Activated T-helper 2 cell treated with anti-CD3 and anti-CD28 coated beads, Interferon-gamma antibody, Interleukin-2, Interleukin-4, amounts not matched to agents 10 μg/mL and 5 μg/mL and 100 μg/mL, durations not matched to agents 14 hours and 24 hours and 36 hours (primary cell): ENCODE results near the gene STRAP. TPM values are rescaled to one million over a fixed set of nuclear protein-coding genes. Genes with fewer than 3 reads are reported as not detected.

Experiments used
- DNase-seq: peaks from one replicate; pipeline ENCODE4 v3.0.0; 2021; ENCODE audit warnings: low spot score
- H3K27ac Mint-ChIP-seq: one replicate; pipeline ENCODE4 v1.8.0; 2021; ENCODE audit warnings: mixed read lengths
- H3K27me3 Mint-ChIP-seq: one replicate; pipeline ENCODE4 v1.8.0; 2021; ENCODE audit warnings: low read depth, mixed read lengths
- H3K36me3 Mint-ChIP-seq: one replicate; pipeline ENCODE4 v1.8.0; 2021; ENCODE audit warnings: low read depth, mixed read lengths
- H3K4me1 Mint-ChIP-seq: one replicate; pipeline ENCODE4 v1.8.0; 2021; ENCODE audit warnings: low read depth, mixed read lengths
- H3K4me3 Mint-ChIP-seq: one replicate; pipeline ENCODE4 v1.8.0; 2021; ENCODE audit warnings: low read depth, mild to moderate bottlenecking, moderate library complexity, mixed read lengths
- H3K9me3 Mint-ChIP-seq: one replicate; pipeline ENCODE4 v1.8.0; 2021; ENCODE audit warnings: mixed read lengths
- intact Hi-C: fragments of 100-400 bp; cut with micrococcal nuclease; formaldehyde crosslinking; loops from one replicate; pipeline ENCODE4 v1.15.1; 2023
- total RNA-seq: library from RNA; stranded (reverse); gene quantifications from 2 replicates; pipeline ENCODE4 v1.2.3, GENCODE V29; 2022

The STRAP gene, protein sequence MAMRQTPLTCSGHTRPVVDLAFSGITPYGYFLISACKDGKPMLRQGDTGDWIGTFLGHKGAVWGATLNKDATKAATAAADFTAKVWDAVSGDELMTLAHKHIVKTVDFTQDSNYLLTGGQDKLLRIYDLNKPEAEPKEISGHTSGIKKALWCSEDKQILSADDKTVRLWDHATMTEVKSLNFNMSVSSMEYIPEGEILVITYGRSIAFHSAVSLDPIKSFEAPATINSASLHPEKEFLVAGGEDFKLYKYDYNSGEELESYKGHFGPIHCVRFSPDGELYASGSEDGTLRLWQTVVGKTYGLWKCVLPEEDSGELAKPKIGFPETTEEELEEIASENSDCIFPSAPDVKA
- total RNA-seq = 144 TPM in 2 replicates

DNA sequence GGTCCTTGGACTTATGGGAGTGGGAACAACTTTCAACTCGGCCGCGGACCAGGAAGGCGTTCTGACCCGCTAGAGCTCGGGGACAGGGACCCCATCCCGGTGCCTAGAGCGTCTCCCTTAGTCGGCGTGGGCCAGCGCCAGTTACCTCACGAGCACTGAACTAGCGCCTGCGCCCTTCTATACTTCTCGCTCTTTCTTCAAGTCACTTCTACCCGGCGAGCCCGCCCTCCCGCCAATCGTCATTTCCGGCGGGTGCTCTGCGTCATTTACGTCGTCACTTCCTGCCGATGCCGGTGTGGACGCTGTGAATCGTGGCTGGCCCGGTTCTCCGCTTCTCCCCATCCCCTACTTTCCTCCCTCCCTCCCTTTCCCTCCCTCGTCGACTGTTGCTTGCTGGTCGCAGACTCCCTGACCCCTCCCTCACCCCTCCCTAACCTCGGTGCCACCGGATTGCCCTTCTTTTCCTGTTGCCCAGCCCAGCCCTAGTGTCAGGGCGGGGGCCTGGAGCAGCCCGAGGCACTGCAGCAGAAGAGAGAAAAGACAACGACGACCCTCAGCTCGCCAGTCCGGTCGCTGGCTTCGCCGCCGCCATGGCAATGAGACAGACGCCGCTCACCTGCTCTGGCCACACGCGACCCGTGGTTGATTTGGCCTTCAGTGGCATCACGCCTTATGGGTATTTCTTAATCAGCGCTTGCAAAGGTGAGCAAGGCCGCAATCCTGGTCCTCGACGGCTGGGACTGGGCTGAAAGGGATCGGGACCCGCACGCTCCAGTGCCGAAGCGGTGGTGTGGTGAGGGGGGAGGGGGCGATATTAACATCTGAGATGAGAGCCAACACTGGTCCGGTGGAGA lies at the start of gene STRAP:
TSS of gene STRAP (plus strand) at position 270 of the 854 bp plus-strand sequence. CDS start at position 591, 321 bp downstream.
- peak within 1 kb of the TSS; percentile 93 for H3K4me3 Mint-ChIP-seq
- H3K9me3 Mint-ChIP-seq = no peaks in the 10 kb centered on the region
- peak; percentile 95 for DNase-seq
- intact Hi-C loops = loop anchor here (1.0 to 10.0 kb wide), 6 partner anchors 16 to 1110 kb away; partner anchors contain the start of genes ARHGDIB, C12orf60, DERA and EPS8
- H3K4me1 Mint-ChIP-seq = peaks cover 35% of the 10 kb centered on the region
- H3K27ac Mint-ChIP-seq = peak within 1 kb of the TSS; percentile 96
- no peaks in the 10 kb centered on the region for H3K27me3 Mint-ChIP-seq
- peaks cover 51% of the 10 kb centered on the region for H3K36me3 Mint-ChIP-seq

- intact Hi-C loops = no loop called here
- Mint-ChIP-seq H3K4me3 (no peak overlapping the region), H3K36me3 (no peaks in the 10 kb centered on the region), H3K27ac (no peak overlapping the region), H3K27me3 (peaks cover 6% of the 10 kb centered on the region), H3K9me3 (no peaks in the 10 kb centered on the region), H3K4me1 (no peaks in the 10 kb centered on the region)
- DNase-seq = no peak
Observed at GRCh38 chr12:15834575-15834974, 47.6 kb upstream of the STRAP start.

- no peak overlapping the region for H3K27ac Mint-ChIP-seq
- H3K27me3 Mint-ChIP-seq = peaks cover 8% of the 10 kb centered on the region
- H3K4me3 Mint-ChIP-seq = no peak overlapping the region
- no peak for DNase-seq
- H3K9me3 Mint-ChIP-seq = no peaks in the 10 kb centered on the region
- H3K36me3 Mint-ChIP-seq = no peaks in the 10 kb centered on the region
- no peaks in the 10 kb centered on the region for H3K4me1 Mint-ChIP-seq
- intact Hi-C loops = no loop called here
Observed at GRCh38 chr12:15837141-15837790, 44.9 kb upstream of the STRAP start.

GRCh38 chr12:15839041-15839440 lies 43.1 kb upstream of the STRAP start:
- Mint-ChIP-seq H3K27me3 (peaks cover 8% of the 10 kb centered on the region), H3K4me3 (no peak overlapping the region), H3K4me1 (no peaks in the 10 kb centered on the region), H3K9me3 (no peaks in the 10 kb centered on the region), H3K36me3 (no peaks in the 10 kb centered on the region), H3K27ac (no peak overlapping the region)
- intact Hi-C loops = no loop called here
- no peak for DNase-seq

DNA sequence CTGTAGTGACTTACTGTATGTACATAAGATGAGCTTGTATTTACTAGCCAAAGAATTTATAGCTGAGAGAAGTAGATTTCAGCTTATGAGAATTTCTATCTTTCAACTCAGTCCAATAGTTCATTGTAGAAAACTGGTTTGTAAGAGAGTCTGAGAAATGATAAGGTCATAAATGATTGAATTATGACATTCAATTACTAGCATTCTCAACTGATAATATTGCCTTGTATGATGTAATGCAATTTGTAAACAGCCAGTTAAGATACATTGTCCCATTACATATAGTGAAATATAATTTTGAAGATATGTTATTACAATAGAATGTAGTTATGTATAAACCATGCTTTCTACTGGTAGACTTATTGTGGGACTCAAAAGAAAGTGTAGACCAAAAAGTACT lies 42.5 kb upstream of the STRAP start:
- peaks cover 9% of the 10 kb centered on the region for H3K27me3 Mint-ChIP-seq
- no peak overlapping the region for H3K27ac Mint-ChIP-seq
- H3K9me3 Mint-ChIP-seq = no peaks in the 10 kb centered on the region
- no peak overlapping the region for H3K4me3 Mint-ChIP-seq
- no peak for DNase-seq
- no peaks in the 10 kb centered on the region for H3K36me3 Mint-ChIP-seq
- intact Hi-C loops = no loop called here
- no peaks in the 10 kb centered on the region for H3K4me1 Mint-ChIP-seq

GRCh38 chr12:15842108-15842507 lies 40.1 kb upstream of the STRAP start:
- Mint-ChIP-seq H3K36me3 (no peaks in the 10 kb centered on the region), H3K27ac (no peak overlapping the region), H3K4me1 (no peaks in the 10 kb centered on the region), H3K9me3 (no peaks in the 10 kb centered on the region), H3K27me3 (peaks cover 10% of the 10 kb centered on the region), H3K4me3 (no peak overlapping the region)
- intact Hi-C loops = no loop called here
- no peak for DNase-seq

DNA sequence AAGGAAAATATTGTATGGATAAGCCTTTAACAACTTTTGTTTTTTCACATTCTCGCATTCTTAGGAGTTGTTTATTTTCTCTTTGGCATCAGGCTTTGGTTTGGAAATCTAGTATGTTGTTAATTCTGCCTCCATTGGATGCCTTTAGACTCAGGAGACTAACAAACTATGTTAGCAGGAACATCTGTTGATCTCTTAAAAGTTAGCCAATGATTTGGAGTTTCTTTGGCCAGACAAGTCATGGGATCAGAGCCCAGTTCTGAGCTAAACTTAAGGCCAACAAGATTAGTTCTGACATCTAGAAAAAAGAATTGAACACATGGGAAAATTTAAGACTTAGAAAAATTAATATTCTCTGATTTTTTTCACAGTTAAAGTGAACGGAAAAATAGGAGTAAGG lies 35.3 kb upstream of the STRAP start:
- no peaks in the 10 kb centered on the region for H3K9me3 Mint-ChIP-seq
- H3K4me3 Mint-ChIP-seq = no peak overlapping the region
- no peak overlapping the region for H3K27ac Mint-ChIP-seq
- no peak for DNase-seq
- intact Hi-C loops = no loop called here
- peaks cover 3% of the 10 kb centered on the region for H3K27me3 Mint-ChIP-seq
- H3K4me1 Mint-ChIP-seq = no peaks in the 10 kb centered on the region
- no peaks in the 10 kb centered on the region for H3K36me3 Mint-ChIP-seq

- H3K27ac Mint-ChIP-seq = no peak overlapping the region
- DNase-seq = no peak
- no peaks in the 10 kb centered on the region for H3K4me1 Mint-ChIP-seq
- peaks cover 3% of the 10 kb centered on the region for H3K27me3 Mint-ChIP-seq
- H3K4me3 Mint-ChIP-seq = no peak overlapping the region
- no peaks in the 10 kb centered on the region for H3K9me3 Mint-ChIP-seq
- no peaks in the 10 kb centered on the region for H3K36me3 Mint-ChIP-seq
- intact Hi-C loops = no loop called here
Observed at GRCh38 chr12:15848606-15849005, 33.6 kb upstream of the STRAP start.

GRCh38 chr12:15851045-15851620 lies 31.1 kb upstream of the STRAP start:
- Mint-ChIP-seq H3K4me1 (no peaks in the 10 kb centered on the region), H3K27me3 (peaks cover 1% of the 10 kb centered on the region), H3K9me3 (no peaks in the 10 kb centered on the region), H3K36me3 (no peaks in the 10 kb centered on the region), H3K27ac (no peak overlapping the region), H3K4me3 (no peak overlapping the region)
- DNase-seq = no peak
- intact Hi-C loops = no loop called here

DNA sequence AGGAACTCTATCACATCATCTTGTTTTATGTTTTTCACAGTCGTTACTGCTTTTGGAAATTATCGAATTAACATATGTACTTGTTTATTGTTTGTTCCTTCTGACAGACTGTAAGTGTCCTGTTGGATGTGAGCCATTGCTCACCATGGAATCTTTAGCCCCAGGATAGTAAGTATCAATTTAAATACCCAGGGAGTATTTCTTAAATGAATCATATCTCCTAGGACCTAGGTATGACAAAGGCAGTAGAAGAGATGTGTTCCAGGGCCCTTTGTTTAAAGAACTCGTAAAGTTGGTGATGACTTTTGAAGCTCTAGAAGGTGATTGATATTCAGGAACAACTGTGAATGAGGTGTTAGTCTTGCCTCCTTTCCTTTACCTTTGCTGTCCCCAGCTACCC lies 30.3 kb upstream of the STRAP start:
- no peak overlapping the region for H3K4me3 Mint-ChIP-seq
- H3K27ac Mint-ChIP-seq = no peak overlapping the region
- H3K4me1 Mint-ChIP-seq = no peaks in the 10 kb centered on the region
- peaks cover 1% of the 10 kb centered on the region for H3K27me3 Mint-ChIP-seq
- intact Hi-C loops = no loop called here
- no peak for DNase-seq
- H3K9me3 Mint-ChIP-seq = no peaks in the 10 kb centered on the region
- no peaks in the 10 kb centered on the region for H3K36me3 Mint-ChIP-seq

- no peak for DNase-seq
- Mint-ChIP-seq H3K36me3 (no peaks in the 10 kb centered on the region), H3K27me3 (peaks cover 1% of the 10 kb centered on the region), H3K4me3 (no peak overlapping the region), H3K27ac (no peak overlapping the region), H3K9me3 (no peaks in the 10 kb centered on the region), H3K4me1 (no peaks in the 10 kb centered on the region)
- intact Hi-C loops = no loop called here
Observed at GRCh38 chr12:15852383-15852782, 29.8 kb upstream of the STRAP start.

- intact Hi-C loops = no loop called here
- Mint-ChIP-seq H3K4me1 (no peaks in the 10 kb centered on the region), H3K9me3 (no peaks in the 10 kb centered on the region), H3K36me3 (no peaks in the 10 kb centered on the region), H3K27ac (no peak overlapping the region), H3K27me3 (peaks cover 4% of the 10 kb centered on the region), H3K4me3 (no peak overlapping the region)
- no peak for DNase-seq
Observed at GRCh38 chr12:15853877-15854276, 28.3 kb upstream of the STRAP start.
